SK-N-SH (cell line): ENCODE results near the gene PRKCB.

Source experiments
- CHD2 ChIP-seq: fragments of 150-350 bp; IDR thresholded peaks from 2 replicates; pipeline ENCODE4 v1.6.1; 2018; ENCODE audit warnings: low read length; ENCODE audit not compliant: partially characterized antibody
- CTCF ChIP-seq: fragments of 200-600 bp; sonication (generic); IDR thresholded peaks from 2 replicates; pipeline ENCODE4 v1.6.1; 2017; ENCODE audit warnings: antibody characterized with exemption, mild to moderate bottlenecking, moderate library complexity
- POLR2AphosphoS5 ChIP-seq: IDR thresholded peaks from 2 replicates; pipeline ENCODE4 v1.6.1; 2012; ENCODE audit warnings: low read depth, low read length
- TF ChIP-seq, protein P1 (sequence below): IDR thresholded peaks from 2 replicates; pipeline ENCODE4 v1.6.1; 2012; ENCODE audit warnings: mild to moderate bottlenecking, low read depth, low read length, moderate library complexity

DNA sequence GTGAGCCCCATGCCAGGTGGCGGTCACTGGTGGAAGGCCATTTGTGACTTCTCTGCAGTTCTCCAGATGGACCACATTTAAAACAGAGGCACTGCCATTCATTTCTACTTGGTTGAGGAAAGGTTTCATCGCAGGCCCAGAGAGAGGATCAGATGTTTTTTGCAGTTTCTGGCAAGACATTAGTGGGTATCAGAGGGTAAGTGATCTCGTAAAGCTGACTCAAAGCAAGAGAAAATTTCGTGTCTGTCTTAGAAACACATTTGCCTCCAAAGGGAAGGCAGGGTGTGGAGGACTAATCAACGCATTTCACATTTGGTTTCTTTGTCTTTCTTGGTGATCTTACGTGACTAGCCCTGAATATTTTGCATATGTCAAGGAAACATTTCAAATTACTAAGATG is 81.8 kb downstream of the PRKCB start:
- TF ChIP-seq CTCF = no peak
- TF ChIP-seq POLR2AphosphoS5 = no peak
- TF ChIP-seq CHD2 = no peak
- TF ChIP-seq, protein P1, sequence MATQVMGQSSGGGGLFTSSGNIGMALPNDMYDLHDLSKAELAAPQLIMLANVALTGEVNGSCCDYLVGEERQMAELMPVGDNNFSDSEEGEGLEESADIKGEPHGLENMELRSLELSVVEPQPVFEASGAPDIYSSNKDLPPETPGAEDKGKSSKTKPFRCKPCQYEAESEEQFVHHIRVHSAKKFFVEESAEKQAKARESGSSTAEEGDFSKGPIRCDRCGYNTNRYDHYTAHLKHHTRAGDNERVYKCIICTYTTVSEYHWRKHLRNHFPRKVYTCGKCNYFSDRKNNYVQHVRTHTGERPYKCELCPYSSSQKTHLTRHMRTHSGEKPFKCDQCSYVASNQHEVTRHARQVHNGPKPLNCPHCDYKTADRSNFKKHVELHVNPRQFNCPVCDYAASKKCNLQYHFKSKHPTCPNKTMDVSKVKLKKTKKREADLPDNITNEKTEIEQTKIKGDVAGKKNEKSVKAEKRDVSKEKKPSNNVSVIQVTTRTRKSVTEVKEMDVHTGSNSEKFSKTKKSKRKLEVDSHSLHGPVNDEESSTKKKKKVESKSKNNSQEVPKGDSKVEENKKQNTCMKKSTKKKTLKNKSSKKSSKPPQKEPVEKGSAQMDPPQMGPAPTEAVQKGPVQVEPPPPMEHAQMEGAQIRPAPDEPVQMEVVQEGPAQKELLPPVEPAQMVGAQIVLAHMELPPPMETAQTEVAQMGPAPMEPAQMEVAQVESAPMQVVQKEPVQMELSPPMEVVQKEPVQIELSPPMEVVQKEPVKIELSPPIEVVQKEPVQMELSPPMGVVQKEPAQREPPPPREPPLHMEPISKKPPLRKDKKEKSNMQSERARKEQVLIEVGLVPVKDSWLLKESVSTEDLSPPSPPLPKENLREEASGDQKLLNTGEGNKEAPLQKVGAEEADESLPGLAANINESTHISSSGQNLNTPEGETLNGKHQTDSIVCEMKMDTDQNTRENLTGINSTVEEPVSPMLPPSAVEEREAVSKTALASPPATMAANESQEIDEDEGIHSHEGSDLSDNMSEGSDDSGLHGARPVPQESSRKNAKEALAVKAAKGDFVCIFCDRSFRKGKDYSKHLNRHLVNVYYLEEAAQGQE = no peak
